ENCODE data around the gene SLC6A1.

DNA sequence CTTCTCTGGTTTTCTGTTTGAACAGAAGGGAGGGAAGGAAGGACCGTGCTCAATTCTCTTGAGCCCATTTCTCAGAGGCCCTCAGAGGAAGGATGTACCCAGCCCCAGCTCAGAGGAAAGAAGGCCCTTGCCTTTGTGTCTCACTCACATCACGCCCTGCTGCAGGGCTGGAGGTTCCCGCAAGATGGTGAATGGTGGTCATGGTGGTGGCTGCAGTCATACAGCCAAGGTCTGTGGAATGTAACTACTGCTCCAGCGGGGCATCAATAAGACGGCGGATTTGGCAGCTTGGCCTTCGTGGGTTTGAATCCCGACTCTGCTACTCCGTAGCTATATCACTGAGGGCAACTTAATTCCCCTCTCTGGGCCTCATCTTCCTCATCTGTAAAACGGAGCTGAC is 62.9 kb downstream of the SLC6A1 start:
- TF ChIP-seq ZNF274 (IDR thresholded peaks at IDR 0.05; ENCODE audit: low read depth, low read length) (no peak), SUZ12 (IDR thresholded peaks at IDR 0.05; ENCODE audit: extremely low read depth, insufficient read depth, insufficient read length) (no peak)
